CD4-positive, alpha-beta T cell treated with Interleukin-17A for 4 hours (primary cell): Measurements from ENCODE around the gene EZH2.

Experiments
- DNase-seq: peaks from one replicate; pipeline ENCODE4 v3.0.0-alpha.2; 2020; ENCODE audit warnings: mixed read lengths

EZH2 gene

DNA sequence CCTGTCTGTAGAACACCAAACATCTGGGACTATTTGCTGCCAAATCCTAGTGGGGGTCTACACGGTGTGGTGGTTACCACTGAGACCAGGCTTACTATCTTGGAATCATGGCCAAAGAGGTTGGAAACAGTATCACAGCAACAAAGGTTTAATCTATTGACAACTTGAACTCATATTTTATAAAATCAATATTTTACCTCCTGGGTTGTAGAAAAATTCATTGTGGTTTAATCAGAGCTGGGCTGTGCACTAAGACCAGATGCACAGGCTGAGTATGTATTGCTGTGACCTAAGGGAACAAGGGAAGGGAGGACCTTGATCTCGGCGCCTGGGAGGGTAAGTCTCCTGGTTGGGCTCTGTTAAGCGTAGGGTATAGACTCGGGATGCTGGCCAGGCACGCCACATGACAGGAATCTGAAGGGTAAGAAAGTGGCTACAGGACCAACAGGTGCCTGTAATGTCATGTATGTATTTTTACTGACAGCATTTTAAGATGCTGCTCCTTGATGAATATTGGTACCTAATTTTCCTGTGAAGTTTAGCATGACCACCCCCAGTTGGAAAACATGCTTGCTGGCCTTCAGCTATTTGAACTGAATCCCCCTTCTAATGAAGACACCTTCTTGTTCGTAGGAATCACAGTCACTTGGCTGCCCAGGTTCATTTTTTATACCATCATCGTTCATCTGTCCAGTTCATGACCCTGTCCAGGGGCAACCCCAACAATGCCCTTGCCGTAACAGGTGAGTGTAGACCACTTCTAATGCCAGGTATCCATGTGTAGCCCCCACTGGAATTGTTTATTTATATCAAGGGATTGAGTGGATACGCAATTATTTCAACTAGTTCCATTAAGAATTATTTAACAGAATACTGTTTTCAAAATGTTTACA lies 79.5 kb downstream of the EZH2 start:
- DNase-seq = no peak

DNA sequence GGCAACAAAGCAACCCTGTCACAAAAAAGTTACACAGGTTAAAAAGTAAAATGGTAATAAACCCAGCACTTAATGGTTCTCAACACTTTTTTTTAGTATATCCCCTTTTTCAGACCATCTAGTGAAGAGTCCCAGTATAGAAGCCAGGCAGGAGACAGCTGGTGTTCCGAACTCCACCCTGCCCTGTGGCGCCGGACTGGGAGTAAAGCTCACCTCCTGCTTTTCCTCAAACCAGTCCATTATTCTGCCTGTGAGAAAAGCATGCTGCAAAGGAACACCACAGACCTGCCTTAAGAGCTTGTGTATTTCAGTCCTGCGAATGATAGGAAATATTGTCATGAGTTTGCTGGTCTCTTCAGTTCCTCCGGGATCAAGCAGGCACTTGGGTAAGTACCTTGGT lies 81.0 kb downstream of the EZH2 start:
- DNase-seq = no peak

DNA sequence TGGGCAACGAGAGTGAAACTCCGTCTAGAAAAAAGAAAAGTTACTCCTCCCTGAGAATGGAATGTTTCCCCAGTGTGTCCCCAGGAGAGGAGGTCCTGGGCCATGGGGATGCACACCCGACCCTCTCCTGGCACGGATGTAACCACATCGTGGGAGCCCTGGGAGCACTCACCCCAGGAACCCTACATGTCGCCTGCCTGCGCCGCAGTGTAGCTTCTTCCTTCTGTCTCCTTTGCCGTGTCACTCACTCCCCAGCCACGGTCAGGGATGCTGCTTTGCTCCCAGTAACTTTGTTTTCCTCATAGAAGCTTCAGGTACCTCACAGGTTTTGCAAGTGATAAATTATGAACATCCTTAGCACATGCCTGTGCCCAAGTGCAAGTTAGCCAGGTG lies 82.0 kb downstream of the EZH2 start:
- DNase-seq = no peak

DNA sequence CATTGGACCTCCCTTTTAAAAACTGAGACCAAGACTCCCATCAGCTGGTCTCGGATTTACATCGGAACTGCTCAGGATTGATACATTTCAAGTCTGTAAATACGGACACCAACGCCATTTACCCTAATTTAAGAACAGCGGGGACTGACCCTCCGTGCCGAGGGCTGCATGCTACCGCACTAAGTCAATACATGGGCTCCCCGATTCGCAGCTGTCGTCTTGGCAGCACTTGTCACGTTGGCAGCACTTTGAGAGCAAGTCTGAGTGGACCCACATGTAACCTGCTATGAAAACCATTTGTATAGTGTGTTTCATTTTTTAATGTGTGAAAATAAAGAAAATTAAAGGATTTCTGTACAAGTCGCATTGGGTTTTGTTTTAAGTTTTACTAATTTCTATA lies 83.4 kb downstream of the EZH2 start:
- no peak for DNase-seq

DNA sequence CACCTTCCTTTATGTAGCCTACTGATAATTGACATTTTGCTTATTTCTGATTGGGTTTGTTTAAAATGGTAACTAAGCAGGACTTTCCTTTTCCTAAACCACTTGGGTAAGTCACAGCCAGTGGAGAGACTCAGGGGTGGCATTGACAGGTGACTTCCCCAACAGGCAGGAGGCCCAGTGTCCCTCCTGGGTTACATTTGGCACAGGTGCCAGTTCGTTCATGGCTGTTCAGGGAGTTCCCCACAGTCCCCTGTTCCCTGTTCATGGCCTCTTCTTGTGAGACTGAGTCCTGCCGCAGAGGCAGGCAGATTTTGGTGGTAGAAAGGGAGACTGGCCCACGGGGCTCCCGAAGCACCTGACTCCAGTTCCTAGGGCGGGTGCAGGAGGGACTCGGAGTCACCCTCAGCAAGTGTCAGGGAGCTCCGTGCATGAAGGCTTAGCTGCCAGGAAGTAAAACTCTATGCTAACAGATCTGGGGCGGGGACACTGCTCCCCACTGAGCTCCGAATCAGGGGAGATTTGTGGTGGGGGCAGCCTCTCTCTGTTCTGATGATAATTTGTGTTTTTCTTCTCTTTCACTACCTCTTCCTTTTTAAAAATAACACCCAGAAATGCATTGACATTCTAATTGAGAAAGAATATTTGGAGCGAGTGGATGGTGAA lies 84.1 kb downstream of the EZH2 start:
- DNase-seq = no peak

DNA sequence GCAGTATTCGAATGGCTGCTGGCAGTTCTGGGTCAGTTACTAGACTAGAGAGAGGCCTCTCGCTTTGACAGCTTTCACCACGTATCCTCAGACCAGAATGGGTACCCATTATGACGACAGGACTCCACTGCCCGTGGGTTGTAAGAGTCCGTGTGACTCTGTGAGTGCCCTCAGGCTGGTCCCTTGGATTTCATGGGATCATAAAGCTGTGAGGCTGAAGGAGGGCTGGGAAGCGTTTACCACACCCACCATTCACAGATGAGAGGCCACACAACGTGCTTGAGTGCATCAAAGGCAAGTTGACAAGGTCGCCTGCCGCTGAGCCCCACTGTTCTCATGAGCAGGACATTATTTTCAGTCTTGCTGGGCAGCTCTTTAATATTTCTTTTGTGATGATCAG lies 87.2 kb downstream of the EZH2 start:
- DNase-seq = no peak

DNA sequence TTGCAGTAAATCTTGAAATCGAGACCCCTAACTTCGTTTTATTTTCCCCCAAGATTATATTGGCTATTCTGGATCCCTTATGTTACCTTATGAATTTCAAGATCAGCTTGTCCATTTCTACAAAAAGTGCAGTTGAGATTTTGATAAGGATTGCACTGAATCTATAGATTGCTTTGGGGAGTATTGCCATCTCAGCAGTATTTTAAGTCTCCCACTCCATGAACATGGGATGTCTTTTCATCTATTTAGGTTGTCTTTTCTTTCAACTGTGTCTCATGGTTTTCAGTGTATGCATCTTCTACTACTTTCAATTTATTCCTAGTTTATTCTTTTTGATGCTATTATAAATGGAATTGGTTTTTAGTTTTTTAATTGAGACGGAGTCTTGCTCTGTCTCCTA lies 89.6 kb downstream of the EZH2 start:
- no peak for DNase-seq

DNA sequence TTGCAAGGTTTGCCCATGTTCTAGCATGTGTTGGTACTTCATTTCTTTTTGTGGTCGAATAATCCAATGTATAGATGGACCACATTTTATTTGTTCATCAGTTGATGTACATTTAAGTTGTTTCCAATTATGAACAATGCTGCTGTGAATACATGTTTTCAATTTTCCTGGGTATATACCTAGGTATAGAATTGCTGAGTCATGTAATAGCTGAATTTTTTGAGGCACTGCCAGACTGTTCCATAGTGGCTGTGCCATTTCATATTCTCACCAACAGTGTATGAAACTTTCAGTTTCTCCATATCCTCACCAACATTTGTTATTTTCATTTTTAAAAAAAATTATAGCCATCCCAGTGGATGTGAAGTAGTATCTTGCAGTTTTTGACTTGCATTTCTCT lies 90.5 kb downstream of the EZH2 start:
- DNase-seq = no peak

DNA sequence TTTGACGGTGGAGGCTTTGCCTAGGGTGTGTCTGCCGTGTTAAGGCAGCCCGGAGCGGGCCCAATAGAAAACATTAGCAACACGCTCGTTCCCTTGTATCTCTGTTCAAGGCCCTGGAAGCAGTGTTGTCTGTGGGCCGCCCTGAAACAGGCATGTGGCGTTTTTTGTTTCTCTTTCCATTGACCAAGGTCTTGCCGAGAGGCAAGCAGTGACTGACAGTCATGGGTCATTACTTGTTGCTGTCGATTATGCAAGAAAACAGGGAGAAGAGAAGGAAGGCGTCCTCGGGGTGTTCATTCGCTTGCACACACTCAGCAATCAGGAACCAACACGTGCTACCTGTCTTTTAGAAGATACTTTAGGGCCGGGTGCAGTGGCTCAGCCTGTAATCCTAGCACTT lies 92.5 kb downstream of the EZH2 start:
- DNase-seq = no peak

DNA sequence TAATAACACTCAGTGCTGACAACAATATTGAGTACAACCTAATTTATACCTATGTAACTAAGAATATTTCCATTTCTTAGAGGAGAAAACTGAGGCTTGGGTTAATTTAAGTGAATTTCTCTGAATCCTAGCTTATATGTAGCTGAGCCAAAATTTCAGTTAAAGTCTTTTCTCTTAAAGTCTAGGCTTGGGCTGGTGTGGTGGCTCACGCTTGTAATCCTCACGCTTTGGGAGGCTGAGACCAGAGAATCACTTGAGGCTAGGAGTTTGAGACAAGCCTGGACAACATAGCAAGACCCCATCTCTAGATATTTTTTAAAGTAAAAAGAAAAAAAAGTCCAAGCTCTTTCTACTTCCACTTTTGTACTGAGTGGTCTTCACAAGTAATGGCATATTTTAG lies 93.2 kb downstream of the EZH2 start:
- DNase-seq = no peak

DNA sequence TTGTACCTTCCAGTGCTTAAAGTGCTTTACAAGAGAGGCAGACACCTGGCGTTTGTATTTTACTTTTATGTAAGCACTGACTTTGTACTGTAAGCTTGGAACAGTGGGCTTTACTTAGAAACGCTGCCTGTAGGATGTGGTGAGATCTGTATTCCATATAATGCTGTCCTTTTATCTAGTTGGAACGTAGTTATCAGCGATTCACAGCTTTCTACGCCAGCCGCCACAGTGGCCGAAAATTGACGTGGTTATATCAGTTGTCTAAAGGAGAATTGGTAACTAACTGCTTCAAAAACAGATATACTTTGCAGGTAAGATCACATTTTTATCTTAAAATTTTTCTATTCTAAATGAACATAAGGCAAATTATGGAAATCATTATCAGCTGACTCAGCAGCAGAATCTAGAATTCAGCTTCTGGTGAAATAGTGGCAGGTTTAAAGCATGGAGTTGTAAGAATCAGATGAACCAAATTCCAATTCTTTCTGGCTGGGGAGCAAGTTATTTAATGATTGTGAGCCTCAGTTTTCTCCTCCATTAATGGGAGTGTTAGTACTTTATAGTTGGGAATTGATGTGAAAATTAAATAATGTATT lies 93.9 kb downstream of the EZH2 start:
- DNase-seq = no peak

DNA sequence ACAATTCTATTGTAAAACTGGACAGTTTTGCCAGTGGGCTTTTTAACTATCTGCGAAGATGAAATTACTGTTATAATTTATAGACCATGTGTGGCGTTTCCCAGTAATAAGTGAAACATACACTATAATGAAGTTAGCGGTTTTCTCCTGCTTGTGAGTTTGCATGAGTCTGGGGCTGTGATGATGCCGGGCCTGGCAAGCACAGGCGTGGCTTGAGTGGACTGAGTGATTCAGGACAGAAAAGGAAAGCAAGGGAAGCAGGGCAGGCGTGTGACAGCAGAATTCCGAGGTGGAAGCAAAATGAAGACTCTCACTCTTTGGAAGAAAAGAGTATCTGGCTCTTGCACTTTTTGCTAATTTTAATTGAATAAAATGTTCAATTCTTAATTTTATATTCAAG lies 94.9 kb downstream of the EZH2 start:
- no peak for DNase-seq

DNA sequence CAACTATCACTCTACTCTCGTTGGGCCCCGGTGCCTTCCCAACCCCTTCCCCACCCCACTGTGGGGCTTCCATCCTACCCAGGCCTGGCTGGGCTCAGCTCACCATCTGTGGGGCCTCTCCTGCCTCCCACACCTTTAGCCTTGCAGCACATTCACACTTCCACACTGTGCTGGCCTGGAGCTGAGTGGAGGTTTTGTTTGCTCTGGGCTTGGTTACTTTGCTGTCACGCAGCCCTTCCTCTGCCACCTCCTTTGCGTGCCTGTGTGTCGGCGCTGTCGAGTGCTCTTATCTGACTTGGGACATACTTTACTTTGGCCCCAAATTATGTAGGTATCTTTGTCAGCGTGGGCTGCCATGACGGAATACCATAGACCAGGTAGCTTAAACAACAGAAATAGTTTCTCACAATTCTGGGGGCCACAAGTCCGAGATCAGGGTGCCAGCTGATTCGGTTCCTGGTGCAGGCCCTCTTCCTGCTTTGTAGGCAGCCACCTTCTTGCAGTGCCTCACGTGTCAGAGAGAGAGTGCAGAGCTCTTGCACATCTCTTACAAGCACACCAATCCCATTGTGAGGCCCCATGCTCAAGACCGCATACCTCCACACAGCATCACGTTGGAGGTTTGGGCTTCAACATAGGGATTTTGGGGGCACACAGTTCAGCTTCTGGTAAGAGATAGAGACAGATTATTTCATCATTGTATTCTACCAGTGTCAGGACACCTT lies 96.4 kb downstream of the EZH2 start:
- no peak for DNase-seq

DNA sequence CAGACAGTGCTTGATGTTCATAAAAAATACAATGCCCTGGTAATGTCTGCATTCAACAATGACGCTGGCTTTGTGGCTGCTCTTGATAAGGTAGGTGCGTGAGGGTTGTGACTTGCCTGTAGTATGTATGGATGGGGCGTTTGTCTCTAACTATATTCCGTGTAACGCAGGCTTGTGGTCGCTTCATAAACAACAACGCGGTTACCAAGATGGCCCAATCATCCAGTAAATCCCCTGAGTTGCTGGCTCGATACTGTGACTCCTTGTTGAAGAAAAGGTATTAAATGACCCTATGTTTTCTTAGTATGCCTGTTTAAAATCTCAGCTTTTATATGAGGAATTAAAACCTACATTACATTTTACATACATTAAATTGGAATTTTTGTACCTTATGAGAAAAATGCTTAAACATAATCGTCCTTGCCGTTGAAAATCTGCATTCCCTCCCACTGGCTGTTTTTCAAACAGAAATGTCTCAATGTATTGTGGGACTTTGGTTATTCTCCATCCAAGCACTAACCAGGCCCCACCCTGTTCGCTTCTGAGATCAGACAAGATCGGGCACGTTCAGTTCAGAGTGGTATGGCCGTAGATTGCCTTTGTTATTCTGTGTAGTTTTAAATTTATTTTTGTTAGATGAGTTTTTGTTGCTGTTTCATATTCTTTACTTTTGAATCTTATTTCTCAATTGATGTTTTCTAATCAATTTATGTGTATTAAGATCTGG lies 100.1 kb downstream of the EZH2 start:
- no peak for DNase-seq

DNA sequence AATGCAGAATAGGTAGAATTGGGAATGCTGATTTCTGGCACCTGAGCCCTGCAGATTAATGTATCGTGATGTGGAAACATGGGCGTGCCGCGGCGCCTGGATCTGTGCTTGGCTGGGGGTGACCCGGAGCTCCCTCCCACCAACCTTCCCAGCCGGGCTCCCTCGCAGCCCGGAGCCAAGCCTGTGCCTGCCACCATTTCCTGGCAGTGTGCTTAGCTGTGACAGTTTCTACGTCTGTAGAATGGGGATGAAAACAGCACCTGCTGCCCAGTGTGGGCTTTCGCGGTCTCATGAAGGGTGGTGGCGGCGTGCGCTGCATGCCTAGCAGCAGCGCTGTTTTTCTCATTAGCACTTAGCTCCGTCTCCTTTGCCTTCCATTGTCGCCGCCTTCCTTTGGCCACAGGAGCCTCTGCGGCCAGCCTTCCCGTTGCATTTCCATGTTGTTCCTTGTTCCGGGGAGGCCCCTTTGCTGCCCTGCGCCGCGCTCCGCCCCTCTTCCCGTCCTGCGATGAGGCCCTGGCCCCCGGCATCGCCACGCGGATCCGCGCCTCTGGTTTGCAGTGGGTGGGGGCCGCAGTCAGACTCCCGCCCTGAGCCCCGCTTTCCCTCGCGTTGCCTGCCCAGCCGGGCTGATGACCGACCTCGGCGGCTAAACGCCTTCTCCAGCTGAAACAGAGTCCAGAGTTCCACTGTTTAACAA lies 101.2 kb downstream of the EZH2 start:
- DNase-seq = no peak

DNA sequence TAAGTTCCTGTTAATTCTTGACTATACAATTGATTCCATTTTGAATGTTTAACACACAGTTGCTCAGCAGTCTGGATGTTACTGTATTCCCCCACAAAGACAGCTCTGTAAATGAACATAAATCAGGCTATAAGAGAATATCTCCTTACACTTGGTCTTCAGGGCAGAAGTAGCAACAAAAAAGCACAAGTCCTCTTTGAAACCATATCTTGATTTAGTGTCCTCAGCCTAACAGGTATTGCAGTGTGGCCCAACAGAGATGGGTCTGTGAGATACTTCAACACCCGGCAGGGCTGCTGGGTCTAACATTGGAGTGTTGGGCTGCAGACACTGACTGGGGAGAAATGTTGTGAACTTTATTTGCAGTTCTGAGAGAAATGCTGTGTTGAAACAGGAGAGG lies 109.6 kb downstream of the EZH2 start:
- no peak for DNase-seq

DNA sequence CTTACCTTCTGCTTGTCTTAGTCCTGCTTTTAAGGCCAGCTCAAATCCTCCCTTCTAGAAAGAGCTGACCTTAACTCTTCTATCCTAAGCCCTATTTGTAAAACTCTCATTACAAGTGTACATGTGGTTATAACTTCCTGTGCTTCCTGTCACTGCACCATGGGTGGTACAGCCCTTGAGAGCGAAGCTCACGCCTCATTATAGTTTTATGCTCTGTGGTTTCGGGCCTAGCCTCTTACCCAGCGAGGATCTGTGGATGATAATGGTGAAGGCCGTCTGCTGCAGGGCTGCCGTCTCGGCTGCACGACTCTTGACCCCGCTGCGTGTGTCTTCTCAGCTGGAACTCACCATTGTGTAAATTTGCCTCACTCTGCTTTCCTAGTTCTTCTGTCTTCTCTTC lies 110.8 kb downstream of the EZH2 start:
- peak; percentile 56 for DNase-seq

DNA sequence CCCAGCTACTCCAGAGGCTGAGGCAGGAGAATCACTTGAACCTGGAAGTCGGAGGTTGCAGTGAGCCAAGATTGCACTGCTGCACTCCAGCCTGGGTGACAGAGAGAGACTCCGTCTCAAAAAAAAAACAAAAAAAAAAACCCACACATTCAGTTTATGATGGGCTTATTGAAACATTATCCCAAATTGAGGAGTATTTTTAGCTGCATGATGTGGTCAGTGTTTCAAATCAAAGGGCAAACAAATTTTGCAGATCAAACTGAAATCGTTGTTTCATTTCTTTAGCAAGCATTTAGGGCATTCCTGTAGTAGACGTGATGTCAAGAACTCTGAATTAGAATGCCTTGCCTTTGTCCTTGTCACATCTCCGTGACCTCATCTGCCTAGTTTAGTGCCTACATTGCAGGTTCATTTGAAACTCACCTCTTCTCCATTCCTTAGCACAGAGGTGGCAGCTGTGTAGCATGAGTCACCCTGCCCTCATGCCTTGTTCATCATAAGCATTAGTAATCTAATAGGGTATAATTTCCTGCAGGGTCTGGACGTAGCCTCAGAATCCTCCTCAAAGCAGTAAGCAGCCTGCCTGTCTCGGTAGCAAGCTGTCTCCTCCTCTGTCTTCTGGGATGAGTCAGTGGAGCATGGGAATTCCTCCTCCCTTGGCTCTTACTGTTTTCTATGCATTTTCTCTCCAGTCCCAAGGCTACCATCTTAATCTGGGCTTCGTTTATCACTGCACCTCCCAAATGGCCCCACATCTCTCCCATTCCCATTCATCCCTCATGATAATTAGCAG lies 111.6 kb downstream of the EZH2 start:
- peak; percentile 55 for DNase-seq

DNA sequence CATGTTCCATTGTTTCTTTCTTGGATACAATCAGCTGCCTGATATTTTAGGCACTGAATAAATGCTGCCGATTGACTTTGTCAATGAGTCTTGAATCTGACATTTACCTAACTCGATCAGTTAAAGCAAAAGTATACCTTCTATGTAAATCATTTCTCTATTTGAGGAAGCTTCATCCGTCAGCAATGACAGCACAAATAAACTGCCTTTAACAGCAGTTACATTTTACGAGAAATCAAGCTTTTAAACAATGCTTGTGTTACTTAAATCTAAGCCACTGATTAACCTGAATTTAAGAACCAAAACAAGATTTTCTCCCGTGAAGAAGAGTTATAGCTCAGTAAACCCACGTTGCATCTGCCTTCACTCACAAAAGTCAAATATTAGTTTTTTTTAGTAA lies 114.1 kb downstream of the EZH2 start:
- no peak for DNase-seq

DNA sequence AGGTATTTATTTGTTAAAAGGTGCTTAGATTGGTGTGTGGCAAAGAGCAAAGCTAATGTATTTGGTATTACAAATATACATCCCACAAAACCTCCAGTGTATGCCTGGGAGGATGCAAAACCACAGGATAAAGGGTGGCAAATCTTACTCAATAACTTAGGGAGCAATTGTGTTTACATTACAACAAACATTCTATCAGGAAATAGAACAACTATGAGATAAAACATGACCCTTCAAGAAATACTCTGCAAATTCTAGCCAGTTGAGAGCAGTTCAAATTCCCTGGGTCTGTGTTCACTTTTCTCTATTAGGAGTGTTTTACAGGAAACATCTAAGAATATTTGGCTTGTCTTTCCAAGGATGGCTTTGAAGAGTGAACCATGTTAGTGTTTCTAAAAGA lies 120.5 kb downstream of the EZH2 start:
- no peak for DNase-seq
